Hypothalamus (tissue), 51 donors: ENCODE results near the gene RSPH10B2.
A peak's percentile ranks its signal among the peaks of the same experiment; 100 is the strongest.
"Not testable (repeated sequence)": the region's sequence is repeated elsewhere in the genome, so short reads cannot be mapped to it uniquely, and the experiment has no call there.

Source experiments
- DNase-seq, 51 donors: peaks; one replicate each; lab custom pipeline; 2025; lab: John Stamatoyannopoulos, UW

The RSPH10B2 gene

DNA sequence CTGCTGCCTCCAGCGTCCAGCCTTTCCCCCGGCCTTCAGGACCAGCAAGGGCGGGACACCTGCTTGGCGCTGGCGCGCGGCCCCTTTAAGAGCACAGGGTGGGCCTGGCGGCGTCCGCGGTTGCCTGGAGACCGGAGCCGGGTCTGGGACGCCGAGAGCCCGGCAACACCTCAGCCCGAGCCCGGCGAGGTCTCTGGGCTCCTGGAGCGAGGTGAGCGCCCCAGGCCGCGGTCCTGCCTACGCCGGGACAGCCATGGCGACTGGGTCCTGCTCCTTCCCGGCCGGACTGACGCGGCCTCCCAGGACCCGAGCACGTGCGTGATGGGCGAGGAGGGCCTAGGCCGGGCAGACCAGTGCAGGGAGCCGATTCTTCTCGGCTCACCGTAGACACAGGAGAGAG, at the start of gene RSPH10B2:
RSPH10B2 (plus strand) TSS at position 140 of the 400 bp plus-strand sequence. CDS start 3,575 bp downstream, outside the sequence.
- DNase-seq: peak in 1 of 51 donors; percentile 9

- peak in 15 of 51 donors; percentile 12 to 56 (median 36) for DNase-seq
These were observed 47.8 kb upstream of the RSPH10B2 start for GRCh38 chr7:6705959-6706665.

GRCh38 chr7:6706666-6707407, 47.1 kb upstream of the RSPH10B2 start, which contains the start of gene ZNF12:
TSS of gene ZNF12 (minus strand) at chr7:6706947. CDS start at chr7:6705173, 1,774 bp downstream.
- DNase-seq: peak; percentile 65 to 97 (median 90)

GRCh38 chr7:6708304-6708703, 45.6 kb upstream of the RSPH10B2 start:
- no peak for DNase-seq

GRCh38 chr7:6709808-6710207, 44.1 kb upstream of the RSPH10B2 start:
- DNase-seq: no peak

GRCh38 chr7:6714360-6714759, 39.5 kb upstream of the RSPH10B2 start:
- no peak for DNase-seq

DNA sequence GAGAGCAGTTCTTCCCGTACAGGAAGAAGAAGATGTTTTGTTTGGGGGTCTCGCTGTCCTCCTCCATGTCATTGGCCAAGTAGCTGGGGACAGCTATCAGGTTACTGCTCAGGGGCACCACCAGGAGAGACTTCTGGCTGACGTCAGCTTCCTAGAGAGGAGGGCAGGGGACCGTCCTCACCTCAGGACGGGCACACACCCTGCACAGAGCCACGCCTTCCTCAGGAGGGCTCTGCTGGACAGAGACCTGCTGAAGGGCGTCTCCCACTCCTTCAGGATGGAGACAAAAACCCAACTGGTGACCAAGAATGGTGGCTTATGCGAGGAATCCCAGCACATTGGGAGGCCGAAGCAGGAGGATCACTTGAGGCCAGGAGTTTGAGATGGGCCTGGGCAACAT, 38.0 kb upstream of the RSPH10B2 start:
- DNase-seq: not testable (repeated sequence)

- DNase-seq: no peak
These were observed 35.8 kb upstream of the RSPH10B2 start for GRCh38 chr7:6718124-6718523.

DNA sequence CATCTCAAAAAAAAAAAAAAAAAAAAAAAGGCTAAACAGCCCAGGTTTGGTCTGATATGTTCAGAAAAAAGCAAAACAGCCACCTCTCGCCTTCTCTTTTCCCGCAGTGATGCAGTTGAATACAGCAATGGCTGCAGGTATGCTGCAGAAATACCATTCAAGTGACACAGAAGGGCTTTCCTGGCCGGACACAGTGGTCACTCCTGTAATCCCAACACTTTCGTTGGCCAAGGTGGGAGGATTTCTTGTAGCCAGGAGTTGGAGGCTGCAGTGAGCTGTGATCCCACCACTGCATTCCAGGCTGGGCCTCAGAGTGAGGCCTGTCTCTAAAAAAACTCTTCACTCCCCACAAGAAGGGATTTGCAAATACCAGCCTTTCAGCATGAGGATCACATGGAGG, 29.6 kb upstream of the RSPH10B2 start:
- not testable (repeated sequence) for DNase-seq

GRCh38 chr7:6725003-6725402, 28.9 kb upstream of the RSPH10B2 start:
- peak in 5 of 51 donors; percentile 0 to 12 (median 2) for DNase-seq

DNA sequence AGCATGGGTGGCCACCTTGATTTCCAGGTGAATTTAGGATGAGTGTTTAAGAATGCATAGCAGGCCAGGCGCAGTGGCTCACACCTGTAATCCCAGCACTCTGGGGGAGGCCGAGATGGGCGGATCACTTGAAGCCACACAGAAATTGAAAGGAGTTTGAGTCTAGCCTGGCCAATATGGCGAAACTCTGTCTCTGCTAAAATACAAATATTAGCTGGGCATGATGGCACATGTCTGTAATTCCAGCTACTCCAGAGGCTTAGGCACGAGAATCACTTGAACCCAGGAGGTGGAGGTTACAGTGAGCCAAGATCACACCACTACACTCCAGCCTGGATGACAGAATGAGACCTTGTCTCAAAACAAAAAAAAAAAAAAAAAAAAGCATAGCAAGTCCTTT, 27.6 kb upstream of the RSPH10B2 start:
- not testable (repeated sequence) for DNase-seq

DNA sequence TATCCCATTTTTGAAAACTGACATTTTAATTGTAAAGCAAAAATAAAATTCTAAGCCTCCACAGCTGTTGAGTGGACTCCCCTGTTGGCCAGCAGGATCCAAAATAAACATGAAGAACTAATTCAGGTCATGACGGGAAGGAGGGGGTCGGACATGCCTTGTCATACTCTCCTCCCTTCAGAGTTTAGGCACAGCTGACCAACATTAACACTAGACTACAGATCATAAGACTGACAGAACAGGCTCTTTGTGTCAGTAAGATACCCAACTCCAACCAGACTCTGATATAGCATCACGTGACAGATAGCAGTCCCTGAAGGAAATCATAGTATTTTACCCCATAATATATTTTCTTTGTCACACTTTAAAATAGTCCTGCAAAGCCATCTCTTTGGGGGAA, 26.2 kb upstream of the RSPH10B2 start:
- DNase-seq: no peak

GRCh38 chr7:6728893-6729491, 24.9 kb upstream of the RSPH10B2 start:
- not testable (repeated sequence) for DNase-seq

DNA sequence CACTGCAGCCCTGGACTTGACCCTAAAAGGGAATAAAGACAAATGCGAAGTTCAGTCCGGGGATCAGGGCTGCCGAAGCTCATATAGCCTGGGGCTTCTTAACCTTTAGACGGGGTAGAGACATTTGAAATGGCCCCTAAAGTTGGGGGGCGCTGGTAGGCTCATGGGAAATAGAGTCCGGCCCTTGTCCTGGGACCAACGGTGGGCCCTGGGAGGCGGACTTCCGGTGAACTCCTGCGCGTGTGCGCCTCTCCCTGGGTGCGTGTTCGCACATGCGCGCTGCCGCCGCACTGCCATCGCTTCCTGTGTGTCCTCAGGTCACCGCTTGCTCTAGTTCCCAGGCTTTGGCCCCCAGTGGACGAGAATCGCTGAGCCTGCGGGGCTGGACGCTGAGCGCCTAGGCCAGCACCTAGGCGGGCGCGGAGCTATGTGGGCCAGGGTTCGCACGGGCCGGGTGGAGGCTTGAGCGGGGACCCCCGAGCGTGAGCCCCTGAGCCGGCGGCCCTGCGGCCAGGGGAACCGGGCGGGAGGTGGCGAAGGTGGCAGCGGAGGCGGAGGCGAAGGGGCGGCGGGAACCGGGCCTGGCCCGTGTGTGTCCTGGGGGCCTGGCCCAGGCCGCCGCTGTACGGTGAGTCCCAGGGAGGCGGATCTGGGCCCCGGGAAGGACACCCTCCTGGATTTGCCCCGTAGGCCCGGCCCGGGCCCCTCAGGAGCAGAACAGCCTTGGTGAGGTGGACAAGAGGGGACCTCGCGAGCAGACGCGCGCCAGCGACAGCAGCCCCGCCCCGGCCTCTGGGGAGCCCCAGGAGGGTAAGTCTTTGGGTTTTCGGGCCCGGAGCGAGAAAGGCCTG, 24.2 kb upstream of the RSPH10B2 start:
- peak; percentile 48 to 96 (median 91) for DNase-seq

DNA sequence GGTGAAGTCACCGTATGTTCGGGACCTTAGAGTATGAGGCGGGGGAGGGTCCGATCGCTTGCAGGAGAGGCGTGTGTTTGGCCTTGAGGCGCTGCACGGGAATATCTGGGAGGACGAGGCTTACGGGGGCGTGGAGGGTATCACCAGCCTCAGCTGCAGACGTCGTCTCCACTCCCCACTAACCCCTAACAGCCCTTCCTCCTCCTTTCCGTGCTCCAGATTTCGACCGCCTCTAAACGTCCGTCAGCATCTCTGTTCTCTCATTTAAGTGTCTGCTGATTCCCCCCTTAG, 23.6 kb upstream of the RSPH10B2 start:
- DNase-seq: peak in 2 of 51 donors; percentile 18 to 23

DNA sequence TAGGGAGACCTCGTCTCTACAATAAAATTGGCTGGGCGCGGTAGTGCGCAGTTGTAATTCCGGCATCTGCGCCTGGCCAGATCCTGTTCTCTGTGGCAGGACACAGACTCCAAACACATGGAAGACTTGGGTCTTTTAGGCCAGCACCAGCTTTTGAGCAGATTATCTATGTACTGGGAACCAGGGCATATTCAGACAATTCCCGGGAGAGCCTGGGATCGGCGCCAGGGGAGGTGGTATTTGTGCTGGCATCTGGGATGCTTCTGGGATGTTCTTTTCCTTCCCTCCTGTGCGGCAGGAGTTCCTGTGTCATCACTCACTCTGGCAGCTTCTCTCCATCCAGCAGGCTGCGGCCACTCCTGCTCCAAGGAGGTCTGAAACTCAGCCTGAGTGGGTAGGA, 15.5 kb upstream of the RSPH10B2 start:
- not testable (repeated sequence) for DNase-seq

DNA sequence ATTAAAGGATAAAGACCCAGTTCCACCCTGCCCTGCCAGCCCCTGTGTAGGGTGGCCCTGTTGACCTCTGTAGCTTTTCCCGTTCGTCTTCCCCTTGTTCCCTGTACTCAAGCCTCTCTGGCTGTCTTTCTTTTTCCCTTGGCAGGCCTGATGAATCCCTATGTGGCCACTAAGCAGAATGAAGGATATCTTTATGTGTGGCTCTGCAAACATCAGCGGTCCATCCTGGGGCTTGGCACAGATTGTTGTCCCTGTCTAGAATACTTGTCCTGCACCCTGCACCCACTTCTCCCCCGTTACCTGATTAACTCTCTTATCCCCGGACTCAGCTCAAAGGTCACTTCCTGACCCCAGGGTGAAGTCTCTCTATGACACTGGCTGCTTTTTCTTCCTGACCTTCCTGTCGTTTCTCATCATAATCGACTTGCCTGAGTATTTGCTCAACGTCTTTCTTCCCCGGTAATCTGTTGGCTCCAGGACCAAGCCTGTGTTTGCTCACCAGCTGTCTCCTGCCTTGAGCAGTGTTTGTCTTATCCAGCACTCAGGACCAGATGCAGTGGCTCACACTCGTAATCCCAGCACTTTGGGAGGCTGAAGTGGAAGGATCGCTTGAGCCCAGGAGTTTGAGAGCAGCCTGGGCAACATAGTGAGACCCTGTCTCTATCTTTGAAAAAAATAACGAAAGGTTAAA, 9.3 kb upstream of the RSPH10B2 start:
- DNase-seq: not testable (repeated sequence)

DNA sequence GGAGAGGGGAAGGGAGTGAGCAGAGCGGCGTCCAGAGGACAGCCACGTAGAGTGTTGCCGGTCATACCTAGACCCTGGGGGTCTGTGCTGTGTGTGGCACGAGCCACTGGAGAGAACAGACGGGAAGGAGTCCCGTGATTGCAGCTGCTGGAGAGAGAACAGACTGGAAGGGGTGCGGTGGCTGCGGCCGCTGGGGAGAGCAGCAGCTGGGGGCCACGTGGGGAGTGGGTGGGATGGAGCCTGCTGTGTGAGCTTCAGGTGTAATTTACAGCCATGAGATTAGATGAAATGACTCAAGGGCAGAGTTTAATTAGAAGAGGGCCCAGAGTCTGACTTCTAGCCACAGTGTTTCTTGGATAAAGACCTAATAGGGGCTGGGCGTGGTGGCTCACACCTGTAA, 4.6 kb upstream of the RSPH10B2 start:
- DNase-seq: not testable (repeated sequence)

- not testable (repeated sequence) for DNase-seq
These were observed 3.7 kb upstream of the RSPH10B2 start for GRCh38 chr7:6750173-6750572.

DNA sequence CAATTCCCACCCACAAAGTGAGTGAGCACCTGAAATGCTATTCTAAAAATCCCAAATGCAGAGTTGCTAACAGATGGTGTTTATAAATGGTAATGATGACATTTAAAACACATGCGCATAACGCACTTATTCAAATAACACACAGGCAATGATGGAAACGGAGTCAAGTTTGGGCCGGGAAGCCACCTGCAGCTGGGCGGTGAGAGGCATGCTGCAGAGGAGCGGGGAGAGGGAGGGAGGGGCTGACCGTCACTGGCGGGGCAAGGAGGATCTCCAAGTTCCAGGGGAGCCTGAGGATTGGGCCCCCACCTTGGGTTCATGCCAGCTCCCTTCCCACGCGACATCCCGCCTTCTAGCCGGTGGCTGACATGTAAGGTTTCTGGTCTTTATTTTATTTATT, 7.3 kb downstream of the RSPH10B2 start:
- not testable (repeated sequence) for DNase-seq
